WI38 (cell line): ENCODE measurements around the gene SUPT4H1.

Experiments
- H3K4me3 ChIP-seq: 2 replicates; pipeline ENCODE4 v1.5.1; 2011; ENCODE audit warnings: low read depth, mild to moderate bottlenecking, control low read depth, low read length
- TF ChIP-seq, protein P1 (sequence below): IDR thresholded peaks from 2 replicates; pipeline ENCODE4 v1.5.1; 2012; ENCODE audit warnings: low read depth, mild to moderate bottlenecking, control low read depth, low read length

SUPT4H1 gene

DNA sequence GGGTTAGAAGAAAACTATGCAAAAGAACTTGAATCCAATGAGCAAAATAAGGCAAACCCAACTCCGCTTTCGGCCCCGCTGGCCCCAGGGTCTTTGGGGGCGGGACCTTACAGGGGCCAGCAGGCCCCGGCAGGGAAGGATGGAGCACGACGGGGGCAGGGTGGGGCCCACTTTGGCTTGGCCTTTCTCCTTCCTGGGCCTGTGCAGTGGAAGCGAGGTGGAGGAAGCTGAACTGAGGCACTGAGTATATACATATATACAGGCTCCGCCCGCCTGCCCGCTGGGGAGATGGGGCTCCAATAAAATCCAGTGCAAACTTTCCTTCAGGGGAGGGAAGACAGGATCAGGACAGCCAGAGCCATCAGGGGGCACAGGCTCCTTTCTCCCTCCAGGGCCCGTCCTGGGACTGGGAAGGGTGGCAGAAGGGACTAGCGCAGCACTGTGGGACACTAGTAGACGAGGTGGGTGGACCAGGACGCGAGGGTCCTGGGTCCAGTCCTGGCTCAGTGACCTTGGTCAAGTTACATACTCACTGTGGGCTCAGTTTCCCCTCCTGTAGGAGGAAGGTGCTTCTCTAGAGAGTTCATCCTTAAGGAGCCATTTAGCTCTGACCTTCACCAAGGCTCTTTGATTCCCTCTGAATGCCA, 50.4 kb downstream of the SUPT4H1 start:
- no peak overlapping the region for H3K4me3 ChIP-seq
- TF ChIP-seq, protein P1, sequence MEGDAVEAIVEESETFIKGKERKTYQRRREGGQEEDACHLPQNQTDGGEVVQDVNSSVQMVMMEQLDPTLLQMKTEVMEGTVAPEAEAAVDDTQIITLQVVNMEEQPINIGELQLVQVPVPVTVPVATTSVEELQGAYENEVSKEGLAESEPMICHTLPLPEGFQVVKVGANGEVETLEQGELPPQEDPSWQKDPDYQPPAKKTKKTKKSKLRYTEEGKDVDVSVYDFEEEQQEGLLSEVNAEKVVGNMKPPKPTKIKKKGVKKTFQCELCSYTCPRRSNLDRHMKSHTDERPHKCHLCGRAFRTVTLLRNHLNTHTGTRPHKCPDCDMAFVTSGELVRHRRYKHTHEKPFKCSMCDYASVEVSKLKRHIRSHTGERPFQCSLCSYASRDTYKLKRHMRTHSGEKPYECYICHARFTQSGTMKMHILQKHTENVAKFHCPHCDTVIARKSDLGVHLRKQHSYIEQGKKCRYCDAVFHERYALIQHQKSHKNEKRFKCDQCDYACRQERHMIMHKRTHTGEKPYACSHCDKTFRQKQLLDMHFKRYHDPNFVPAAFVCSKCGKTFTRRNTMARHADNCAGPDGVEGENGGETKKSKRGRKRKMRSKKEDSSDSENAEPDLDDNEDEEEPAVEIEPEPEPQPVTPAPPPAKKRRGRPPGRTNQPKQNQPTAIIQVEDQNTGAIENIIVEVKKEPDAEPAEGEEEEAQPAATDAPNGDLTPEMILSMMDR: no peak

DNA sequence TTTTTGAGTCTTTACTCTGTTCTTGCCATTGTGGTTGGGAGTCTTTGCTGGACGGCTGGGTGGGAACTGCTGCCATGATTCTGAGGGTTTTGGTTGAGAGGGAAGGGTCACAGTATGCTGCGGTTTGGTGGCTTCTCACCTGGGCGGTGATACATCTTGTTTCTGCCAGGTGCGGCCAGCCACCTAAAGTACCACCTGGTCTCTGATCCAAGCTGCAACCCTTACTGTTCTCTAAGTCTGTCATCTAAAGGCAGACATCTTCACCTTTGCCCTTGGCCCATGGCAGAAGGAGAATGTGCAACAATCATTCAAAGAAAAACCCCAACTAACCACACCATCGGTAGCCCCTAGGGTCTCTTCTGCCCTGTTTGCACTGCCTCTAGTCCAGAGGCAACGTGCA, 51.7 kb downstream of the SUPT4H1 start:
- TF ChIP-seq, protein P1: no peak
- no peak overlapping the region for H3K4me3 ChIP-seq
